DLD1 (cell line): Measurements from ENCODE around the gene HCAR3.
"Not testable (repeated sequence)": the region's sequence is repeated elsewhere in the genome, so short reads cannot be mapped to it uniquely, and the experiment has no call there.

Source experiments
- in situ Hi-C: cut with HindIII; loops from 2 replicates; pipeline ENCODE4 v1.10.0; 2017; ENCODE audit warnings: low sequenced_read_pairs

HCAR3 gene

DNA sequence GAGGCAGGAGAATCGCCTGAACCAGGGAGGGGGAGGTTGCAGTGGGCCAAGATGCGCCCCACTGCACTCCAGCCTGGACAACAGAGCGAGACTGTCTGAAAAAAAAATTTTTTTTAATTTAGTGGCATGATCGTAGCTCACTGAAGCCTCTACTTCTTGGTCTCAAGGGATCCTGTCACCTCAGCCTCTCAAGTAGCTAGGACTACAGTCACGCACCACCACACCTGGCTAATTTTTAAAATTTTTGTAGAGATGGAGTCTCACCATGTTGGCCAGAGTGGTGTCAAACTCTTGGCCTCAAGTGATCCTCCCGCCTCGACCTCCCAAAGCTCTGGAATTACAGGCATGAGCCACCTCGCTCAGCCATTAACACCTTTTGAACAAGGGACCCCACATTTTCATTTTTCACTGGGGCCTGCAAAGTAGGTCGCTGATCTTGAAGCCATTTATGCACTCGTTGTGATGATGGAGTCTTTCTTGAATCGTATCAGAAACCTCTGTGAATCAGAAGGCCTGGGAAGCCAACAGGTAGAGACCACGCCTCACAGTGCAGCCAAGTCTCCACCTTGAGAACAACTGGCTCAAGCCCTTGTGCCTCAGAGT, 8.1 kb upstream of the HCAR3 start:
- in situ Hi-C loops: no loop called here

- in situ Hi-C loops: no loop called here
Measured at GRCh38 chr12:122722387-122722786, 5.8 kb upstream of the HCAR3 start.

DNA sequence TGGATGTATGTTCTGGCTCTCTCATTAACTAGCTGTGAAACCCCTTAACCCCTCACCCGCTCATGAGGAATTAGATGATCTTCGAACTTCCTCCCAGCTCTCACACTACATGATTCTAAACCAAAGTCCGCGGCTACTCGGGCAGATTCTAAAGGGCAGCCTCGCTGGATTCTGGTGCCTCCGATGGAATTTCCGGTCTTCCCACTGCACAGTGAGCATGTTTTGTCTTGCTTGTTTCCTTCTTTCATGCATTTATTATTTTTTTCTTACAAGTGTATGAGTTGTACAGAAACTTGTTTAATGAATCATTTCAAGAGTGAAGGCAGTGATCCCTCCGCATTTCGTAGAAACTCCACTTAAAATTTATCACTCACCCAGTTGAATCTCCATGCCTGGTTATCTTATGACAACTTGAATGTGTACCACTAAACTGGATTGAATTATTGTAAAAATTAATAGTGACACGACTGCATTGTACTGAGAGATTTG, 4.5 kb upstream of the HCAR3 start:
- in situ Hi-C loops: no loop called here

DNA sequence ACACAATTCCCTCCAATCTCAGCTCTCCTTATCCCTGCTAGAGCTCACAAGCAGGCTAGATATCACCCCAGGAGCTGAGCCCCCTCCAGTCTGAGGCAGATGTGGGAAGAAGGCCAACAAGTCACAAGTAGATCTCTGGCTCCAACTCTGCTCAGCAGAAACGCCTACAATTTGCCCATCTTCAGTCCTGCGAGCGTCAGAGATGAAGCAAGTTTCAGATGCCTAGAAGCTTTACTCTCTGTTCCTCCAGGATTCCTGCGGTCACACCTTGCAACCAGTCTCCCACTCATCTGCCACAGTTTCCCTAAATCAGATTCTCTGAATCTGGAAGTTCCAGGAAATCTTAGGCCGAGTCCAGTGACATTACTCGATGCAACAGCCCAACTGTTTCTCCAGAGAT, 1.4 kb downstream of the HCAR3 start:
- in situ Hi-C loops: not testable (repeated sequence)

GRCh38 chr12:122713491-122714188, 3.0 kb downstream of the HCAR3 start:
- in situ Hi-C loops: not testable (repeated sequence)

- in situ Hi-C loops: not testable (repeated sequence)
Measured at GRCh38 chr12:122711266-122711665, 5.3 kb downstream of the HCAR3 start.

DNA sequence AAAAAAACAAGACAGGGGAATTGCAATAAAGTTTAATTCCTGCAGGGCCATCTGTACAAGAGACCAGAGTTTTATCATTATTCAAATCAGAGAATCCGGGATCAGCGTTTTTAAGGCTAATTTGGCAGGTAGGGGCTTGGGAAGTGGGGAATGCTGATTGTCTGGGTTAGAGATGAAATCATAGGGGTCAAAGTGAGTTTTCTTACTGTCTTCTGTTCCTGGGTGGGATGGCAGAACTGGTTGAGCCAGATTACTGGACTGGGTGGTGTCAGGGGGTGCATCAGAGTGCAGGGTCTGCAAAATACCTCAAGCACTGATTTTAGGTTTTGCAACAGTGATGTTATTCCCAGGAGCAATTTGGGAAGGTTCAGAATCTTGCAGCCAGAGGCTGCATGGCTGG, 6.3 kb downstream of the HCAR3 start:
- in situ Hi-C loops: not testable (repeated sequence)

DNA sequence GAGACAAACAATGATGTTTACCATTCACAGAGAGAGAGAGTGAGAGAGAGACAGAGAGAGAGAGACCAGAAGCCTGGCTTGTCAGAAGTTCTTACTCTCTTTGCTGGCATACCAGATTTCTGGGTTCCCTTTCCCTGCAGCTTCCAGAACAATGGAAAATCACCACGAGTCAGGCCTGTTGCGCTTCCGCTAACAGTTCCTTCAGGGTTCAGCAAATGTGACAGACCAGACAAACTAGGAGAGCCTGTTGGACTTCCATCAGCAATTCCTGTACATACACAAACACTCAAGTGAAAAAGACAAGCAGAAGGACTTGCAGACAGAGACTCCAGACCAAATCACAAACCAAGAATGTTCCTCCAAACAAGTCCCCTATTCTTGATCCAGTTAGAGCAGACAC, 7.3 kb downstream of the HCAR3 start:
- in situ Hi-C loops: not testable (repeated sequence)

GRCh38 chr12:122703841-122704240, 12.8 kb downstream of the HCAR3 start:
- in situ Hi-C loops: not testable (repeated sequence)

- in situ Hi-C loops: not testable (repeated sequence)
Measured at GRCh38 chr12:122702890-122703611, 13.6 kb downstream of the HCAR3 start, which contains the start of gene HCAR2. Gene HCAR2, minus strand, starts transcription at chr12:122703357. Its CDS starts 74 bp downstream, at chr12:122703283.

DNA sequence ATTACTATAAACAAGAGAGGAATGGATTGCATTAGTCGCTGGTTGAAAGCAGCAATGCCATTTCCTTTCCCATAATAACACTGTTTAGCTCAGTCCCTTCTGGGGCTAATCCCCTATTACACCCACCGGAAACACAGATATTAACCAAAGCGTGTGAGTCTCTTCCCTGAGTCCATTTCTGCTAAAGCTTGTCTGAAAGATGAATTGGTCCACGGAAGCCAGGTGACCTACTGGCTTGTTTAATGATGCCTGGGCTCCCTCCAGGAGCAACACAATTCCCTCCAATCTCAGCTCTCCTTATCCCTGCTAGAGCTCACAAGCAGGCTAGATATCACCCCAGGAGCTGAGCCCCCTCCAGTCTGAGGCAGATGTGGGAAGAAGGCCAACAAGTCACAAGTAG, 15.1 kb downstream of the HCAR3 start:
- in situ Hi-C loops: not testable (repeated sequence)

GRCh38 chr12:122700038-122700710, 16.4 kb downstream of the HCAR3 start:
- in situ Hi-C loops: not testable (repeated sequence)

GRCh38 chr12:122696922-122697321, 19.7 kb downstream of the HCAR3 start:
- in situ Hi-C loops: not testable (repeated sequence)

DNA sequence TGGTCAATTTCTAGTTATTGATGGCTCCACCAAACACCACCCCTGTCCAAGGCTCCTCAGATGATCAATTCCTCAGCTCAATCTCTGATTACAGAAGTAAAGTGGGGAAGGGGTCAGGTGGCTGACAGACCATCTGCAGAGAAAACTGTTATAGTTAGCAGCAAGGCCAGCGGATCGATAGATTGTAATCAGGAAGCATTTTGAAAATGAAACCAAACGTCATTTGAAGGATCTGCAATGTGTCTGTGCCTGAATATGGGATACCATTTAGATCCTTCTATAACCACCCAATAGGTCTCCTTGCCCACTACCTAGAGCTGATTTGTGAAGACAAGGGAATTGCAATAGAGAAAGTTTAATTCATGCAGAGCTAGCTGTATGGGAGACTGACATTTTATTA, 25.0 kb downstream of the HCAR3 start:
- in situ Hi-C loops: no loop called here

DNA sequence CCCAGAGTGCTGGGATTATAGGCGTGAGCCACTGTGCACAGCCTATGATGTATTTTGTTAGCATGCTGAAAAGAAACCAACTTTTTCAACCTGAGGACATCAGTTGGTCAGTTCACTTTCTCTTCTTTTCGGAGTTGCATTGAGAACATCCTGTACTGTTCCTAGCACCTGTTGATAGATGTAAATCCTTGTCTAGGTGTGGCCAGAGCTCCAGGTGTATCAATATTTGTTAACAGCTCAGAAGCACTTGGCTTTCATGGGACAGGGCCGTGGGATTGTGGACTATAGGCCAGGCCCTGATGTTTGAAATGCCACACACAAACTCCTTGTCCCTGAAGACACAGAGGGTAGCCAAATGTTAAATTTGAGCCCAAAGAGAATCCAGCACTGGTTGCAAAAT, 28.3 kb downstream of the HCAR3 start:
- in situ Hi-C loops: no loop called here

DNA sequence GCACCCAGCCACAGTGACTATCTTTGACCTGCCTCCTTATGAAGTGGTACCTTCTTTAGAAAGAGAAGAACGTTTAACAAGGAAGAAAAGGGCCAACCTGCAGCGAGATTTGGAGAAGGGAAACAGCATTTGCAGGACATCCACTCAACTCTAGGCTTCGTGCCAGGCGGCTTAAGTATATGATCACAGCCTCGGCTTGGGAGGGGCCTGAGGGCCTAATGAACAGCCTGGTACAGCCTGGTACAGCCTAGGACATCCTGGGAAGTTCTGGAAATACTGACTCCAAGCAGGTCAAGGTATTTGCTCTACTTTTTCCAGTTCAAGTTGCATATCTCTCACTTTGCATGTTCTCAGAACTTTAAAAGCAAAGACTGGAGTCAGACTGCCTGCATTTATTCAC, 29.5 kb downstream of the HCAR3 start:
- in situ Hi-C loops: no loop called here

DNA sequence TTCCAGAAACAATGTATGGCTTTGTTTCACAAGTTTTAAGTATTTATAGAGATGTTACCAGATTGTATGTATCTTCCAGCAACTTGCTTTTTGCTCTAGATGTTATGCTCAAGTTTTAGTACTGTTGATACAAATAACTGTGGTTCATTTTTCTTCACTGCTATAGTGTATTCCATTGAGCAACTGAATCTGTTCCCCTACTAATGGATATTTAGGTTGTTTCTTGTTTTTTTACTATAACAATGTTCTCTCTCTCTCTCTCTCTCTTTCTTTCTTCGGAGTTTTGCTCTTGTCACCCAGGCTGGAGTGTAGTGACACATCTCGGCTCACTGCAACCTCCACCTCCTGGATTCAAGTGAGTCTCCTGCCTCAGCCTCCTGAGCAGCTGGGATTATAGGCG, 30.1 kb downstream of the HCAR3 start:
- in situ Hi-C loops: no loop called here

GRCh38 chr12:122684297-122684813, 32.3 kb downstream of the HCAR3 start:
- in situ Hi-C loops: no loop called here

GRCh38 chr12:122681814-122682213, 34.8 kb downstream of the HCAR3 start:
- in situ Hi-C loops: no loop called here

- in situ Hi-C loops: not testable (repeated sequence)
Measured at GRCh38 chr12:122680989-122681388, 35.6 kb downstream of the HCAR3 start.

- in situ Hi-C loops: not testable (repeated sequence)
Measured at GRCh38 chr12:122676781-122677180, 39.8 kb downstream of the HCAR3 start.
